ENCODE results near the gene TPMT. TPM values are rescaled to one million over a fixed set of nuclear protein-coding genes. Genes with fewer than 3 reads are reported as not detected.

The TPMT gene
- total RNA-seq, 1 experiment from 2014 or later, result 13.3 TPM

GRCh38 chr6:18162401-18162800, 7.5 kb upstream of the TPMT start:
- TF ChIP-seq CTCF (conservative IDR thresholded peaks at IDR 0.05), result no peak

More at GRCh38 chr6:18162401-18162800, 7.5 kb upstream of the TPMT start:
- Histone ChIP-seq H4K8ac (replicated peaks; ENCODE audit: insufficient read length, low read depth, low read length) (no peak overlapping the region), H3K18ac (ENCODE audit: insufficient read length, low read depth, low read length) (no peak overlapping the region), H4K91ac (ENCODE audit: insufficient read length, low read depth, low read length) (no peak overlapping the region), H3K9me3 (ENCODE audit: control insufficient read depth, low read depth, low read length) (no peaks in the 10 kb centered on the region), H2BK120ac (ENCODE audit: low read depth, low read length, poor library complexity, severe bottlenecking) (no peak overlapping the region), H3K23me2 (ENCODE audit: insufficient read length, low read depth, low read length, poor library complexity, severe bottlenecking) (no peaks in the 10 kb centered on the region), H3K27ac (ENCODE audit: insufficient read length, low read depth, low read length) (no peak overlapping the region), H3K4me1 (ENCODE audit: insufficient read depth, low read length) (no peaks in the 10 kb centered on the region), H3K4ac (ENCODE audit: low read depth, low read length) (no peak overlapping the region), H3K23ac (ENCODE audit: insufficient read length, low read depth, low read length) (no peak overlapping the region), H3K9ac (ENCODE audit: extremely low read depth, insufficient read length, low read length) (no peak overlapping the region), H2BK5ac (ENCODE audit: insufficient read length, low read length) (no peak overlapping the region), H2BK15ac (ENCODE audit: low read depth, low read length) (no peak overlapping the region), H3K27me3 (ENCODE audit: insufficient read depth, low read length) (no peaks in the 10 kb centered on the region), H2BK12ac (ENCODE audit: insufficient read length, low read depth, low read length) (no peak overlapping the region), H3K79me1 (ENCODE audit: insufficient read depth, low read depth, low read length, poor library complexity, severe bottlenecking) (no peaks in the 10 kb centered on the region), H4K5ac (ENCODE audit: insufficient read length, low read depth, low read length) (no peak overlapping the region), H2BK20ac (ENCODE audit: low read depth, low read length, poor library complexity, severe bottlenecking) (no peak overlapping the region), H2AFZ (ENCODE audit: low read length) (no peak overlapping the region), H3K56ac (ENCODE audit: insufficient read length, low read depth, low read length) (no peak overlapping the region), H2AK5ac (ENCODE audit: insufficient read length, low read length) (no peak overlapping the region), H3K4me2 (ENCODE audit: insufficient read depth, insufficient read length, low read length) (no peak overlapping the region), H3K79me2 (ENCODE audit: insufficient read depth, low read length) (no peaks in the 10 kb centered on the region), H3T11ph (ENCODE audit: low read length) (no peak overlapping the region), H3K14ac (ENCODE audit: insufficient read depth, low read length) (no peak overlapping the region), H4K20me1 (ENCODE audit: control insufficient read depth, insufficient read depth, insufficient read length) (no peaks in the 10 kb centered on the region)
- Mint-ChIP-seq H3K27ac (no peak overlapping the region), H3K9me3 (peaks cover 0 to 4% of the 10 kb centered on the region in 2 experiments; a peak in 1 of 5 replicates), H3K36me3 (ENCODE audit: insufficient read depth in 1 of 3, low read depth in 3 of 3) (peaks cover 22 to 55% (median 42%) of the 10 kb centered on the region in 3 experiments), H3K27me3 (ENCODE audit: low read depth) (no peaks in the 10 kb centered on the region), H3K4me3 (no peak overlapping the region), H3K4me1 (no peaks in the 10 kb centered on the region)
- no CpG with 5 or more reads among the region's 2 CpGs for WGBS (ENCODE audit: extremely low coverage, insufficient read length, low lambda C conversion rate)
- DNase-seq, result no peak
